ENCODE results near the gene GMCL2. TPM values are rescaled to one million over a fixed set of nuclear protein-coding genes. Genes with fewer than 3 reads are reported as not detected.

GMCL2 gene
- polyA plus RNA-seq, 1 donor (not counting 4 experiments of a cell fraction or from before 2014, with no cell fraction given): not detected

DNA sequence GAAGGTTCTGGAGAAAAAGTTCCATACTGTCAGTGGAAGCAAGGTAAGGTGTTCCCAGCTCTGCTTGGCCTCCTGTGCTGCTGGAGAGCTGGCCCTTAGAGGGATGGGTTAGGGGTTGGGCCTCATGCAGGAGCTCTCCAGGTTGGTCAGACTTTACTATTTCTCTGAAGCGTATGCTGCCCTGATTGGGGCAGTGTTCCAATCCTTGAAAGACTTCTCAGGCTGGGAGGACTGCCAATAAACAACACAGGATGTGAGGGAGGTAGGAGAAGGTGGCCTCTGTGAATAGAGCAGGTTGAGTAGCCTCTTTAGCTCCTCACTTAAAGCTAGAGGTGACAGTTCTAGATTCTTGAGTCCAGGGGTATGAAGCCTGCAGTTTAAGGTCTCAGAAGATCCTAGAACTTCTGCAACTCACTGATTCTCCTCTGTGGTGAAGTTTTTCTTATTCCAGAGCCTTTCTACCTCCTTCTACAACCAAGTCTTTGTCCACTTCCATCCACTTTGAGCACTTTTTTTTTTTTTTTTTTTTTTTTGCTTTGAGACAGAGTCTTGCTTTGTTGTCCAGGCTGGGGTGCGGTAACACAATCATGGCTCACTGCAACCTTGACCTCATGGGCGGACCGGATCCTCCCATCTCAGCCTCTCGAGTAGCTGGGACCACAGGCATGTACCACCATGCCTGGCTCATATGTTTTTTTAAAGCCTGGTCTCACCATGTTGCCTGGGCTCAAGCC is 20.2 kb upstream of the GMCL2 start:
- Histone ChIP-seq H3K36me3 (ENCODE audit: control insufficient read depth in 2 of 2, extremely low read depth in 1 of 2, insufficient read depth in 2 of 2, low read length in 2 of 2) (peaks cover 36 to 51% of the 10 kb centered on the region in 2 experiments), H3K27me3 (ENCODE audit: control insufficient read depth, extremely low read depth, insufficient read depth, low read length) (no peaks in the 10 kb centered on the region), H3K4me1 (ENCODE audit: control insufficient read depth, extremely low read depth, insufficient read depth, low read length) (peaks cover 16% of the 10 kb centered on the region), H3K9me3 (ENCODE audit: control insufficient read depth, low read depth, low read length) (no peaks in the 10 kb centered on the region), H3K9me1 (ENCODE audit: control insufficient read depth, extremely low read depth, insufficient read depth, low read length) (peaks cover 11% of the 10 kb centered on the region), H2AFZ (ENCODE audit: control insufficient read depth, low read length) (no peak overlapping the region), H3K79me2 (ENCODE audit: control insufficient read depth, insufficient read depth, low read length) (peaks cover 46% of the 10 kb centered on the region), H4K20me1 (ENCODE audit: control insufficient read depth, extremely low read depth, insufficient read depth, low read length) (peaks cover 45% of the 10 kb centered on the region), H3K27ac (ENCODE audit: control insufficient read depth, insufficient read depth, low read length) (no peak overlapping the region), H3K4me2 (ENCODE audit: control insufficient read depth, extremely low read depth, insufficient read depth, low read depth, low read length) (peak overlapping the region; percentile 95), H3K9ac (ENCODE audit: control insufficient read depth, extremely low read depth, insufficient read depth, low read length) (no peak overlapping the region), H3K4me3 (ENCODE audit: control insufficient read depth in 2 of 3, extremely low read depth in 1 of 3, insufficient read depth in 2 of 3, low read depth in 1 of 3, low read length in 3 of 3) (no peak overlapping the region)
- DNase-seq (ENCODE audit: low read depth, low spot score) (no peak), FAIRE-seq (peak; percentile 72)
- TF ChIP-seq EZH2 (IDR thresholded peaks at IDR 0.05; ENCODE audit: low read length) (no peak), CTCF (optimal IDR thresholded peaks at IDR 0.05 in 1 of 3, IDR thresholded peaks at IDR 0.05 in 1 of 3, conservative IDR thresholded peaks at IDR 0.05 in 1 of 3; ENCODE audit: extremely low read depth in 1 of 3, insufficient read depth in 2 of 3, low read length in 3 of 3) (no peak)
- dilution Hi-C loops (cut with MboI; ENCODE audit: extremely low pct_ligation_motif_present, low sequenced_read_pairs): no loop called here

- Histone ChIP-seq H4K20me1 (ENCODE audit: control insufficient read depth, extremely low read depth, insufficient read depth, low read length) (peaks cover 44% of the 10 kb centered on the region), H3K9ac (ENCODE audit: control insufficient read depth, extremely low read depth, insufficient read depth, low read length) (peak overlapping the region; percentile 84), H3K9me3 (ENCODE audit: control insufficient read depth, low read depth, low read length) (no peaks in the 10 kb centered on the region), H3K79me2 (ENCODE audit: control insufficient read depth, insufficient read depth, low read length) (peaks cover 46% of the 10 kb centered on the region), H3K4me3 (ENCODE audit: control insufficient read depth in 2 of 3, extremely low read depth in 1 of 3, insufficient read depth in 2 of 3, low read depth in 1 of 3, low read length in 3 of 3) (peak overlapping the region; percentile 80 to 96 (median 85)), H3K4me1 (ENCODE audit: control insufficient read depth, extremely low read depth, insufficient read depth, low read length) (peaks cover 19% of the 10 kb centered on the region), H3K36me3 (ENCODE audit: control insufficient read depth in 2 of 2, extremely low read depth in 1 of 2, insufficient read depth in 2 of 2, low read length in 2 of 2) (peaks cover 27 to 43% of the 10 kb centered on the region in 2 experiments), H3K9me1 (ENCODE audit: control insufficient read depth, extremely low read depth, insufficient read depth, low read length) (peaks cover 11% of the 10 kb centered on the region), H3K27me3 (ENCODE audit: control insufficient read depth, extremely low read depth, insufficient read depth, low read length) (no peaks in the 10 kb centered on the region), H3K27ac (ENCODE audit: control insufficient read depth, insufficient read depth, low read length) (peak overlapping the region; percentile 37), H2AFZ (ENCODE audit: control insufficient read depth, low read length) (no peak overlapping the region), H3K4me2 (ENCODE audit: control insufficient read depth, extremely low read depth, insufficient read depth, low read depth, low read length) (peak overlapping the region; percentile 95)
- FAIRE-seq (no peak), DNase-seq (ENCODE audit: low read depth, low spot score) (no peak)
- dilution Hi-C loops (cut with MboI; ENCODE audit: extremely low pct_ligation_motif_present, low sequenced_read_pairs): no loop called here
- TF ChIP-seq CTCF (optimal IDR thresholded peaks at IDR 0.05 in 1 of 3, IDR thresholded peaks at IDR 0.05 in 1 of 3, conservative IDR thresholded peaks at IDR 0.05 in 1 of 3; ENCODE audit: extremely low read depth in 1 of 3, insufficient read depth in 2 of 3, low read length in 3 of 3) (no peak), EZH2 (IDR thresholded peaks at IDR 0.05; ENCODE audit: low read length) (no peak)
Measured at GRCh38 chr5:178206166-178207101, 19.3 kb upstream of the GMCL2 start.
